Smooth muscle cell (in vitro differentiated cells): ENCODE measurements around the gene STIL. TPM values are rescaled to one million over a fixed set of nuclear protein-coding genes. Genes with fewer than 3 reads are reported as not detected.

Source experiments
- DNase-seq: peaks from one replicate; lab custom pipeline; 2025; ENCODE audit not compliant: unreplicated experiment; lab: John Stamatoyannopoulos, UW
- H2AFZ ChIP-seq: fragments of 200-600 bp; sonication (generic); 2 replicates; pipeline ENCODE4 v1.6.0; 2016; ENCODE audit warnings: antibody characterized with exemption, low read depth, mild to moderate bottlenecking
- H3F3A ChIP-seq: fragments of 200-600 bp; sonication (generic); 2 replicates; pipeline ENCODE4 v1.6.0; 2017; ENCODE audit warnings: antibody characterized with exemption, low read depth
- H3K27ac ChIP-seq: fragments of 200-600 bp; sonication (generic); 2 replicates; pipeline ENCODE4 v1.5.1; 2016; ENCODE audit warnings: low read depth, mild to moderate bottlenecking
- H3K27me3 ChIP-seq: fragments of 200-600 bp; sonication (generic); 2 replicates; pipeline ENCODE4 v1.6.1; 2016; ENCODE audit warnings: low read depth, mild to moderate bottlenecking
- H3K36me3 ChIP-seq: fragments of 200-600 bp; sonication (generic); 2 replicates; pipeline ENCODE4 v1.5.1; 2016; ENCODE audit warnings: low read depth
- H3K4me1 ChIP-seq: fragments of 200-600 bp; sonication (generic); 2 replicates; pipeline ENCODE4 v1.5.1; 2016; ENCODE audit warnings: low read depth
- H3K4me2 ChIP-seq: fragments of 200-600 bp; sonication (generic); 2 replicates; pipeline ENCODE4 v1.6.0; 2016; ENCODE audit warnings: mild to moderate bottlenecking
- H3K4me3 ChIP-seq: fragments of 200-600 bp; sonication (generic); 2 replicates; pipeline ENCODE4 v1.5.1; 2016; ENCODE audit warnings: mild to moderate bottlenecking
- H3K79me2 ChIP-seq: fragments of 200-600 bp; sonication (generic); 2 replicates; pipeline ENCODE4 v1.6.0; 2016; ENCODE audit warnings: low read depth, mild to moderate bottlenecking
- H3K9ac ChIP-seq: fragments of 200-600 bp; sonication (generic); 2 replicates; pipeline ENCODE4 v1.6.0; 2016; ENCODE audit warnings: low read depth
- H3K9me3 ChIP-seq: fragments of 200-600 bp; sonication (generic); replicated peaks from 2 replicates; pipeline ENCODE4 v1.5.1; 2016; ENCODE audit warnings: low read depth
- H4K20me1 ChIP-seq: fragments of 200-600 bp; sonication (generic); 2 replicates; pipeline ENCODE4 v1.6.0; 2016; ENCODE audit warnings: low read depth
- WGBS: methylation state at CpG from one replicate; pipeline ENCODE4 v1.1.7; 2016; ENCODE audit warnings: low lambda C conversion rate; 5-methylcytosine and 5-hydroxymethylcytosine counted together
- polyA plus RNA-seq: library from polyadenylated mRNA; unstranded; fragments of >200 nt; fragmentation: Nextera tagmentation; extraction: Ambion mirVana; gene quantifications from 2 replicates; pipeline ENCODE4 v1.2.1, GENCODE V29; 2016
- total RNA-seq: library from RNA; depleted of rRNA; stranded (reverse); fragments of >200 nt; gene quantifications from 2 replicates; pipeline ENCODE4 v1.2.3, GENCODE V29; 2014
- TF ChIP-seq, protein P1 (sequence below): fragments of 200-600 bp; sonication (generic); IDR thresholded peaks from 2 replicates; pipeline ENCODE4 v1.5.1; 2017; ENCODE audit warnings: borderline replicate concordance, mild to moderate bottlenecking, antibody characterized with exemption; ENCODE audit not compliant: insufficient read depth, poor library complexity, severe bottlenecking

The STIL gene
- total and polyA plus RNA-seq, 2 experiments from 2014 or later = 4.6 to 6.1 TPM

- no peaks in the 10 kb centered on the region for H3K4me1 ChIP-seq
- no peak overlapping the region for H3K4me2 ChIP-seq
- H3K36me3 ChIP-seq = no peaks in the 10 kb centered on the region
- no peak overlapping the region for H3K4me3 ChIP-seq
- H2AFZ ChIP-seq = no peak overlapping the region
- no peaks in the 10 kb centered on the region for H3K79me2 ChIP-seq
- no peaks in the 10 kb centered on the region for H3K9me3 ChIP-seq
- TF ChIP-seq, protein P1, sequence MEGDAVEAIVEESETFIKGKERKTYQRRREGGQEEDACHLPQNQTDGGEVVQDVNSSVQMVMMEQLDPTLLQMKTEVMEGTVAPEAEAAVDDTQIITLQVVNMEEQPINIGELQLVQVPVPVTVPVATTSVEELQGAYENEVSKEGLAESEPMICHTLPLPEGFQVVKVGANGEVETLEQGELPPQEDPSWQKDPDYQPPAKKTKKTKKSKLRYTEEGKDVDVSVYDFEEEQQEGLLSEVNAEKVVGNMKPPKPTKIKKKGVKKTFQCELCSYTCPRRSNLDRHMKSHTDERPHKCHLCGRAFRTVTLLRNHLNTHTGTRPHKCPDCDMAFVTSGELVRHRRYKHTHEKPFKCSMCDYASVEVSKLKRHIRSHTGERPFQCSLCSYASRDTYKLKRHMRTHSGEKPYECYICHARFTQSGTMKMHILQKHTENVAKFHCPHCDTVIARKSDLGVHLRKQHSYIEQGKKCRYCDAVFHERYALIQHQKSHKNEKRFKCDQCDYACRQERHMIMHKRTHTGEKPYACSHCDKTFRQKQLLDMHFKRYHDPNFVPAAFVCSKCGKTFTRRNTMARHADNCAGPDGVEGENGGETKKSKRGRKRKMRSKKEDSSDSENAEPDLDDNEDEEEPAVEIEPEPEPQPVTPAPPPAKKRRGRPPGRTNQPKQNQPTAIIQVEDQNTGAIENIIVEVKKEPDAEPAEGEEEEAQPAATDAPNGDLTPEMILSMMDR = peak; percentile 61
- no peak for DNase-seq
- 89% methylated on average over 1 of the region's 1 CpG for WGBS
- no peaks in the 10 kb centered on the region for H3K27me3 ChIP-seq
- no peak overlapping the region for H3K27ac ChIP-seq
- H3K9ac ChIP-seq = no peak overlapping the region
- H4K20me1 ChIP-seq = no peaks in the 10 kb centered on the region
- H3F3A ChIP-seq = no peaks in the 10 kb centered on the region
Observed at GRCh38 chr1:47262787-47263413, 51.0 kb downstream of the STIL start.

GRCh38 chr1:47257224-47257623 lies 56.7 kb downstream of the STIL start:
- DNase-seq = no peak
- WGBS = 96% methylated on average over 2 of the region's 2 CpGs
- H3K27ac ChIP-seq = no peak overlapping the region

GRCh38 chr1:47252795-47253194 lies 61.2 kb downstream of the STIL start:
- no peaks in the 10 kb centered on the region for H3K9me3 ChIP-seq
- H3K9ac ChIP-seq = no peak overlapping the region
- H3K79me2 ChIP-seq = no peaks in the 10 kb centered on the region
- H4K20me1 ChIP-seq = no peaks in the 10 kb centered on the region
- no peak overlapping the region for H3K4me2 ChIP-seq
- no peak overlapping the region for H2AFZ ChIP-seq
- no peaks in the 10 kb centered on the region for H3K4me1 ChIP-seq
- no peak overlapping the region for H3K4me3 ChIP-seq
- no peaks in the 10 kb centered on the region for H3K27me3 ChIP-seq
- no peaks in the 10 kb centered on the region for H3F3A ChIP-seq
- no peak overlapping the region for H3K27ac ChIP-seq
- DNase-seq = no peak
- no peaks in the 10 kb centered on the region for H3K36me3 ChIP-seq
- TF ChIP-seq, protein P1 = no peak
- whole genome bisulfite sequencing = 95% methylated on average over 5 of the region's 5 CpGs

More at GRCh38 chr1:47257224-47257623, 56.7 kb downstream of the STIL start:
- H3F3A ChIP-seq = no peaks in the 10 kb centered on the region
- no peaks in the 10 kb centered on the region for H3K9me3 ChIP-seq
- no peaks in the 10 kb centered on the region for H3K27me3 ChIP-seq
- H3K9ac ChIP-seq = no peak overlapping the region
- no peaks in the 10 kb centered on the region for H3K36me3 ChIP-seq
- TF ChIP-seq, protein P1 = no peak
- no peak overlapping the region for H3K4me3 ChIP-seq
- H4K20me1 ChIP-seq = no peaks in the 10 kb centered on the region
- H3K79me2 ChIP-seq = no peaks in the 10 kb centered on the region
- H3K4me1 ChIP-seq = no peaks in the 10 kb centered on the region
- H2AFZ ChIP-seq = no peak overlapping the region
- H3K4me2 ChIP-seq = no peak overlapping the region

- WGBS = 90% methylated on average over 1 of the region's 1 CpG
- DNase-seq = no peak
- Histone ChIP-seq H4K20me1 (no peaks in the 10 kb centered on the region), H3K79me2 (no peaks in the 10 kb centered on the region), H3K4me3 (no peak overlapping the region), H3K9ac (no peak overlapping the region), H3F3A (no peaks in the 10 kb centered on the region), H2AFZ (no peak overlapping the region), H3K9me3 (no peaks in the 10 kb centered on the region), H3K27ac (no peak overlapping the region), H3K4me2 (no peak overlapping the region), H3K27me3 (no peaks in the 10 kb centered on the region), H3K36me3 (no peaks in the 10 kb centered on the region), H3K4me1 (no peaks in the 10 kb centered on the region)
- TF ChIP-seq, protein P1 = no peak
Observed at GRCh38 chr1:47252369-47252768, 61.6 kb downstream of the STIL start.
